A204.1 (cell line): ENCODE measurements around the gene LRSAM1.

Source experiments
- FAIRE-seq: peaks from 2 replicates; lab custom pipeline; 2012; peaks lifted over from hg19 to GRCh38; lab: Jason Lieb, UNC

Gene LRSAM1

DNA sequence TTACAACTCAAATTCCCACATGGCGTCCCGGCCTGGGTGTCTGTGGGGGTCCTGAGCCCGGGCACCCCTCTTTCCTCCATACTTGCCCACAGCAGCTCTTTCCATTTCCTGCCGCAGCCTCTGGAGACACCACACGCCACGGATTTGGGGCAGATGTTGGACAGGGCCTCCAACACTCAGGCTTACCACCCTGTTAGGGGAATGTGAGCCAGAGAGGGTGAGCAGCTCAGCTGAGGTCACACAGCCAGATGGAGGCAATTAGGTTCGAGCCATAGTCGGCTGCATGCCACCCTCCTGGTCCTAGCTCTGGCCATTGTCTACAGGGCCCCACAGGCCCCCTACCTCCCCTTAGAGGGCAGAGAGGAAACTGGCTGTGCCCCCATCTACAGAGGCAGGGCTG is 85.2 kb downstream of the LRSAM1 start:
- FAIRE-seq = no peak

- no peak for FAIRE-seq
Measured at GRCh38 chr9:127537014-127537413, 85.7 kb downstream of the LRSAM1 start.

- FAIRE-seq = no peak
Measured at GRCh38 chr9:127537792-127538191, 86.5 kb downstream of the LRSAM1 start.

DNA sequence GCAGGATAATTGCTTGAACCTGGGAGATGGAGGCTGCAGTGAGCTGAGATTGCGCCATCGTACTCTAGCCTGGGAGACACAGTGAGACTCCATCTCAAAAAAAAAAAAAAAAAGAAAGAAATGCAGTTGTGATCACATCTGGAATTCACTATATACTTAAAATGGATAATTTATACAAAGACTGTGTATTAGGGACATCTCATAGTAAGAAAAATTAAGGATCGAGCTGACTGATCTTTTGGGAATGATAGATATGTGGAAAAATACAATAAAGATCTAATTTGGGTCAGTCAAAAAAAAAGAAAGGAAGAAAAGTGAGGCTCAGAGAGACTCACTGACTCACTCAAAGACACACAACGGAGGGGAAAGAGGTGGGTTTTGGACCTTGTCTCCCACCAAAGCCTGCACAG is 87.5 kb downstream of the LRSAM1 start:
- no peak for FAIRE-seq

DNA sequence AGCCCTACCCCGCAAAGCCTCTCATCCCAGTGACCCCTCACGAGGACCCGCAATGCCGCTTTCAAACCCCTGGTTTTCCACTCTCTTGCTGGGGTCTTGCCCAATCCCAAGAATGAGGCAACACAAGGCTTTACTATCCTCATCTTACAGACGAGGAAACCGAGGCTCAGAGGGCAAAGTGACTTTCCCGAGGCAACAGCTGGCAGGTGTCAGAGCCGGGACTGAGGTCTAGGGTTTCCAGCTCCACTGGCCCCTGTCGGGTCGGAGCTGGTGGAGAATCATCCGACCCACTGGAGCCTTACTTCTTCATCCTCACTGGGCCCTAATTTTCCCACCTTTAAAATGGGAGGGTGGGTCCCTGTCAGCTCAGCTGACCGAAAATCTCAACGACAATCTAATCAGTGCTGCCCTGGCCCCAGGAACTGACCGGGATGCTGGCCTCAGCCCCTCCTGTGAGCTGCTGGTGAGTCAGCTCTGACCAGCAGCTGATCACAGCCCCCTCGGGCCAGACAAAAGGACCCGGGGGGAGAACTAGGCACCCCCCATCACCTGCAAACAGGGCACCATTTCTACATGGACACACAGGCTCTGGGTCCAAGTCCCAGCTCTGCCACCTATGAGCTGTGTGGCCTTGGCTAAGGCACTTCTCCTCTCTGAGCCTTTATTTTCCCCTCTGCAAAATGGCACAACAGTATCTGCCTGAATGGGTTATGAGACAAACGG is 88.1 kb downstream of the LRSAM1 start:
- FAIRE-seq = no peak

- FAIRE-seq = no peak
Measured at GRCh38 chr9:127539982-127540663, 88.8 kb downstream of the LRSAM1 start.

DNA sequence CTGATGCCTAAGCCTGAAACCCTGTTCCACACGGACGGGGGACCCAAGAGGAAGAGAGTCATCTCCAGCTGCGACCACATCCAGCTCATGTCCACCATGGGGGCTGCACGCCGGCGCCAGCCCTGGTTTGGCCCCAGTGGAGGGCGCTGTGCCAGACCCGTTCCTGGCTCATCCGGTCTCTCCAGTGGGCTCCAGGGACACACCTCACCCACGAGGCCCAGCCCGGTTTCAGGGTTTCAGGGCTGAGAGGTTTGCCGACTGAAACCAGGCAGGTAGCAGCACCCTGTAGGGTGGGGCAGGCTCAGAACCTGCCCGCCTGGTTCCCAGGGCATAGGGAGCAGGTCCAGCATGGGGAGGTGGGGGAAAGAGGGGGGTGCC is 89.3 kb downstream of the LRSAM1 start:
- FAIRE-seq = no peak

GRCh38 chr9:127541176-127541575 is 89.9 kb downstream of the LRSAM1 start:
- FAIRE-seq = no peak

- FAIRE-seq = no peak
Measured at GRCh38 chr9:127541865-127542264, 90.6 kb downstream of the LRSAM1 start.

DNA sequence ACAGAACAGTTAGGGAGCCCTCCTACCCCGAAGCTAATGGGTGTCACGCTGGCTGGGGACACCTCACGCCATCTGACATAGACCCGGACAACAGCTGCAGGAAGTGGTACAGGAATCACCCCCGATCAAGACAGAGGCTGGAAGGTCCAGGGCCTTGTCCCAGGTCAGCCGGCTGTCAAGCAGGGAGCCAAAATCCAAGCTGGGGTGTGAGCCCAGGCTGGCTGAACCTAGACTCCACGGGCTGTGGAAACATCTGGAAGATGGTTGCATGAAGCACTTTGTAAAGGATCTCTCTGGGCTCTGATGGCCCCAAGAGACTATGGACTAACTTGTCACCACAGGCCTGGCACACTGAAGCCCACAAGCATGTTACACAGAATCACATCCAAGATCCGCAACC is 91.9 kb downstream of the LRSAM1 start:
- no peak for FAIRE-seq

DNA sequence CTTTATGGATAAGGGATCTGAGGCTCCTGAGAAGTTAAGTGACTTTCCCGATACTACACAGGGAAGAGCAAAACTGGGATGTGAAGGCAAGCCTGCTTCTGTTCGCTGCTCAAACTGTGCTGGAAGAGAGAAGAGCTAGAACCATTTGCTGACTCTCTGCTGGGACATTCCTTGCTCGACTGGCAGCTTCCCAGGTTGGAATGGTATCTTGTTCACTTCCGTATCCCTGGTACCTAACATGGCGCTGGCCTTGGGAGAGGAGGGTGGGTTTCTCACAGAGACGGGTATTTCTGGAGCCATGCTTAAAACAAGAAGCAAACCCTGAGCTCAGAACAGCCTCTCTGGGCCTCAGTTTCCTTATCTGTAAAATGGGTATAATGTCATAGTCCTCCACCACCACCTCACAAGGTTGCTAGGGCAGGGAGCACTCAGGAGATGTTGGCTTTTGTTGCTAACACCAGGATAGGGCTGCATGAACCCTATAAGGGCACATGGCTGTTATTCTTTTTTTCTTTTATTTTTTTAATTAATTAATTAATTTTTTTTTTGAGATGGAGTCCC is 92.7 kb downstream of the LRSAM1 start:
- FAIRE-seq = no peak

GRCh38 chr9:127545196-127546124 is 94.2 kb downstream of the LRSAM1 start:
- no peak for FAIRE-seq

GRCh38 chr9:127546125-127546832 is 95.0 kb downstream of the LRSAM1 start:
- no peak for FAIRE-seq

DNA sequence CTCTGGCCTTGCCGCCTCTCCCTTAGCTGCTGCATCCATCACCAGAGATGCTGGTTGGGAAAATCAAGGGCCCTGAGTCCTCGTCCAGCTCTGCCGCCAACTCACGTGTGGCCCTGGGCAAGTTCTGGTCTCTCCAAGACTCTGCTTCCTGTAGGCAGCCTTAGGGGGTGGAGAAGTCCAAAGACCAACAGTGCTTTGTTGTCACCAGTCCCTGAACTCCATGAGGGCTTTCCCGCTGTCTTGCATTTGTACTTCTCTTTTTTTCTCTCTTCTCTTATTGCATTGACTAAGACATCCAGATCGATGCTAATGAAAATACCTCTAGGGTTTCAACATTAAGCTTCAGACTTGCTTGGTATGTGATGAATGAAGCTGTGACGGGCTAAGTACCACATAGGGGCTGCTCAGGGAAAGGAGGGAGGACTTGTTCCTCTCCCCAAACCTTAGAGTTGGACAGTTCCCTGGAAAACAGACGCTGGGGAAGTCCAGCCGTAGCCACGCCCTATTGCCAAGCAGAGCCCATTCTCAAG is 97.1 kb downstream of the LRSAM1 start:
- FAIRE-seq = no peak

DNA sequence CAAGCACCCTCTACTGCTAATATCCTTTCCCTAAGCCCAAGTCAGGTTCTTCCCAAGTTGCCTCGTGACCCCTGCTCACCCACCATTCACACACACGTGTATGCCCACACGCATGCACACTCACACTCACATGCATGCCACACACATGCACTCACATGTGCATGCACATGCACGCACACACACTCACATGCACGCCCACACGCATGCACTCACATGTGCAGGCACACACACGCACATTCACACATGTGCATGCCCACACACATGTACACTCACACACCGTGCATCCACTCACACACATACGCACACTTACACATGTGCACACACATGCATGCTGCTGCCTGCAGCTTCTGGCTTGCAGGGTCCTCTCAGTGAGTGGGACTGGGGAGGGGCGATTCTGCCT is 97.9 kb downstream of the LRSAM1 start:
- FAIRE-seq = no peak

DNA sequence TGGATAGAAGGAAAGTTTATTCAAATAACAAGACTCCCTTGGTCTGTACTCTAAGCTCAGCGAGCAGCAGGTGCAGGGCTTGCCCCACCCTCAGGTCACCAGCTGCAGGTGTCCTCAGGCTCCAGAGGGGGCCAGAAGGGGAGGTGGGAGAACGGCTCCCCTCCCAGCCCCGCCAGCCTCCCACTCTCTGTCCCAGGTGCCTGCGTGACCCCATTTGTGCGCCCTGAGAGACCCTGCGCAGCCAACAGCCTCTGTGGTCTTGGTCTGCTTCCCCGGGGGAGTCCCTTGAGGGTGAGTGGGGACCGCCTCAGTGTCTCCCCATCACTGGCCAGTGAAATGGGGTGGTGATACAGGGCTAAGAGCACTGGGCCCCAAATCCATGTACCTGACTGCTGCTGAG is 98.4 kb downstream of the LRSAM1 start:
- no peak for FAIRE-seq

DNA sequence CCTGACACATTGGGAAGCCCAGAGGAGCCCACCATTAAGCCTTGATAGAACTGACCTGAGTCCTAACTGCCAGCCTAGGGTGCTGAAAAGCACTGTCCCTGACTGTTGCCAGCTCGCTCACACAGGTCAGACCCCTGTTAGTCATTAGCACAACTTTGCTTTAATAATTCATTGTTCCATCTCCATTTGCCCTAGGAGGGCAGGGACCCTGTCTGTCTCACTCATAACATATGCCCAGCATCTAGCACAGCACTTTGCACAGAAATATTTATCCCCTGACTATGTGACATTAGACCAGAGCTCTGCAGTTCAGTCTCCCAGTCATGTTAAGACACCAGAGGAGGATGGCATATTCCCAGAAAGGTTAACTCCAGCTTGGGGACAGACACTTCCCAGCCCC is 99.0 kb downstream of the LRSAM1 start:
- no peak for FAIRE-seq

DNA sequence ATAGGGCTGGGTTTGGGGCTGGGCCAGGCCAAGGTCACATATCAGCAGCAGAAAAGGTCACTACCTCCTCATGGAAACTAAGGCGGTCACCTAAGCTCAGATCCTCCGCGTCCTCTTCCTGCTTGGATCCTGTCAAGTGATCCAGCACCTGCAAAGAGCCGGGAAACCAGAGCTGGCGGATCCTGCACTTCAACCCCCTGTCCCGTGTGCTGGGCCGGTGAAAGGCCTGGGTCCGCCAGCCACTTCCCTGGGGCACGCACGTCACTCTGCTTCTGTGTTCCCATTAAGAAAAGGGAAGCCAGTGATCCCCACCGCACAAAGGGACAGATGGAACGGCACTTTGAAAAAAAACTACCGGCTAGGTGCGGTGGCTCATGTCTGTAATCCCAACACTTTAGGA is 99.4 kb downstream of the LRSAM1 start:
- no peak for FAIRE-seq
